PC-3 (cell line): ENCODE data around the gene POP4. TPM values are rescaled to one million over a fixed set of nuclear protein-coding genes. Genes with fewer than 3 reads are reported as not detected.

Source experiments
- ATAC-seq: fragments of 200-7000 bp; cut with Tn5 transposase; 2 replicates; pipeline ENCODE4 v1.9.1; 2020; ENCODE audit warnings: mild to moderate bottlenecking, moderate library complexity
- BruUV-seq: library from RNA; stranded (reverse); fragments of 400-500 nt; replicated peaks from 2 replicates; lab custom pipeline; 2021; lab: Mats Ljungman, UMichigan
- CTCF ChIA-PET: fragments of 300-600 bp; sonication (Branson Sonifier 250); formaldehyde crosslinking; loops from one replicate; lab custom pipeline; 2022; ENCODE audit warnings: antibody characterized with exemption; lab: Charles Lee
- POLR2A ChIA-PET: fragments of 300-600 bp; sonication (Branson Sonifier 250); formaldehyde crosslinking; loops from one replicate; lab custom pipeline; 2022; ENCODE audit warnings: antibody characterized with exemption; ENCODE audit not compliant: unreplicated experiment; lab: Charles Lee
- DNase-seq: peaks from one replicate; pipeline ENCODE4 v3.0.0-alpha.2; 2015
- H2AFZ ChIP-seq: fragments of 300-600 bp; sonication (generic); 2 replicates; pipeline ENCODE4 v1.6.0; 2016; ENCODE audit warnings: antibody characterized with exemption, low read length
- H3F3A ChIP-seq: fragments of 300-600 bp; sonication (generic); one replicate; pipeline ENCODE4 v1.6.0; 2017; ENCODE audit warnings: antibody characterized with exemption, low read length, control low read depth, mild to moderate bottlenecking; ENCODE audit not compliant: unreplicated experiment
- H3K27ac ChIP-seq: fragments of 300-600 bp; sonication (generic); 2 replicates; pipeline ENCODE4 v1.5.1; 2016; ENCODE audit warnings: mild to moderate bottlenecking, low read length
- H3K27me3 ChIP-seq: fragments of 300-600 bp; sonication (generic); 2 replicates; pipeline ENCODE4 v1.6.1; 2016; ENCODE audit warnings: low read length, mixed read lengths
- H3K36me3 ChIP-seq: fragments of 300-600 bp; sonication (generic); 2 replicates; pipeline ENCODE4 v1.6.1; 2016; ENCODE audit warnings: low read depth, mixed run types, low read length, mixed read lengths
- H3K4me1 ChIP-seq: fragments of 300-600 bp; sonication (generic); 2 replicates; pipeline ENCODE4 v1.5.1; 2016; ENCODE audit warnings: low read length; ENCODE audit not compliant: insufficient read depth
- H3K4me2 ChIP-seq: fragments of 300-600 bp; sonication (generic); 2 replicates; pipeline ENCODE4 v1.6.0; 2016; ENCODE audit warnings: low read length
- H3K4me3 ChIP-seq: fragments of 300-600 bp; sonication (generic); 2 replicates; pipeline ENCODE4 v1.5.1; 2016; ENCODE audit warnings: mild to moderate bottlenecking, low read length, mixed read lengths
- H3K79me2 ChIP-seq: fragments of 300-600 bp; sonication (generic); 2 replicates; pipeline ENCODE4 v1.6.1; 2017; ENCODE audit warnings: low read length, mixed read lengths
- H3K9ac ChIP-seq: fragments of 300-600 bp; sonication (generic); 2 replicates; pipeline ENCODE4 v1.6.0; 2016; ENCODE audit warnings: mild to moderate bottlenecking, low read length
- H3K9me2 ChIP-seq: fragments of 300-600 bp; sonication (generic); replicated peaks from 2 replicates; pipeline ENCODE4 v1.6.1; 2016; ENCODE audit warnings: mixed run types, low read length, mixed read lengths
- H3K9me3 ChIP-seq: fragments of 300-600 bp; sonication (generic); 2 replicates; pipeline ENCODE4 v1.6.1; 2016; ENCODE audit warnings: low read length, mixed read lengths
- H4K20me1 ChIP-seq: fragments of 300-600 bp; sonication (generic); 2 replicates; pipeline ENCODE4 v1.6.1; 2016; ENCODE audit warnings: low read length, mixed read lengths
- EZH2 ChIP-seq: fragments of 300-600 bp; sonication (generic); IDR thresholded peaks from one replicate; pipeline ENCODE4 v1.6.1; 2017; ENCODE audit warnings: antibody characterized with exemption, mild to moderate bottlenecking, low read length; ENCODE audit not compliant: unreplicated experiment
- EZH2phosphoT487 ChIP-seq: fragments of 300-600 bp; sonication (generic); IDR thresholded peaks from 2 replicates; pipeline ENCODE4 v1.6.1; 2018; ENCODE audit warnings: mild to moderate bottlenecking, antibody characterized with exemption, low read length, borderline replicate concordance
- intact Hi-C: fragments of 100-400 bp; cut with micrococcal nuclease; formaldehyde crosslinking; loops from 2 replicates; pipeline ENCODE4 v1.9.0; 2023
- total RNA-seq: library from RNA; depleted of rRNA; stranded (reverse); fragments of >200 nt; gene quantifications from 2 replicates; pipeline ENCODE4 v1.2.3, GENCODE V29; 2014
- TF ChIP-seq, protein P1 (sequence below): fragments of 300-600 bp; sonication (generic); conservative IDR thresholded peaks from 2 replicates; pipeline ENCODE4 v1.5.1; 2017; ENCODE audit warnings: antibody characterized with exemption, low read depth, mild to moderate bottlenecking, low read length

Gene POP4
- total RNA-seq, 1 experiment from 2014 or later: 115 TPM

DNA sequence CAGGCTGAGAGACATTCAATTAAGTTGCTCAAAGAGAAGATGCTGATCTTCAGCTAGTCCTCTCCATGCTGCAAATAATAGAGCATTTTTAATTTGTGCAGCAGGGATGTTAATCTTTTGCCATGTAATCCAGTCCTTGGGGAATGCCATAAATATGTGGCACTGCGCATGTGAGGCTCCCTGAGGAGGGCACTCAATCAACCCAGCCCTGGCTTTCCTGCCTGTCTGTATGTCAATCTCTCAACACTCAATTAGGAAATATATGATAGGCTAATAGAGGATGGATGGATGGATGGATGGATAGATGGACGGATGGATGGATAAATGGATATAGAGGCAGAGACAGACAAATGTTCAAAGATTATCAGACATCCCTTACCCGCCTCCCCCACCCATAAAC, 31.6 kb upstream of the POP4 start:
- Histone ChIP-seq H3K4me2 (no peak overlapping the region), H3K9me3 (no peaks in the 10 kb centered on the region), H3K9ac (no peak overlapping the region), H3F3A (no peaks in the 10 kb centered on the region), H3K9me2 (no peaks in the 10 kb centered on the region), H3K79me2 (no peaks in the 10 kb centered on the region), H4K20me1 (no peaks in the 10 kb centered on the region), H2AFZ (no peak overlapping the region), H3K36me3 (no peaks in the 10 kb centered on the region), H3K4me1 (no peaks in the 10 kb centered on the region), H3K4me3 (no peak overlapping the region), H3K27ac (no peak overlapping the region), H3K27me3 (peaks cover 55% of the 10 kb centered on the region)
- ATAC-seq: no peak
- POLR2A ChIA-PET: no interaction called here
- CTCF ChIA-PET: no interaction called here
- intact Hi-C loops: no loop called here
- DNase-seq: no peak
- BruUV-seq: no TSS peak
- TF ChIP-seq, protein P1, sequence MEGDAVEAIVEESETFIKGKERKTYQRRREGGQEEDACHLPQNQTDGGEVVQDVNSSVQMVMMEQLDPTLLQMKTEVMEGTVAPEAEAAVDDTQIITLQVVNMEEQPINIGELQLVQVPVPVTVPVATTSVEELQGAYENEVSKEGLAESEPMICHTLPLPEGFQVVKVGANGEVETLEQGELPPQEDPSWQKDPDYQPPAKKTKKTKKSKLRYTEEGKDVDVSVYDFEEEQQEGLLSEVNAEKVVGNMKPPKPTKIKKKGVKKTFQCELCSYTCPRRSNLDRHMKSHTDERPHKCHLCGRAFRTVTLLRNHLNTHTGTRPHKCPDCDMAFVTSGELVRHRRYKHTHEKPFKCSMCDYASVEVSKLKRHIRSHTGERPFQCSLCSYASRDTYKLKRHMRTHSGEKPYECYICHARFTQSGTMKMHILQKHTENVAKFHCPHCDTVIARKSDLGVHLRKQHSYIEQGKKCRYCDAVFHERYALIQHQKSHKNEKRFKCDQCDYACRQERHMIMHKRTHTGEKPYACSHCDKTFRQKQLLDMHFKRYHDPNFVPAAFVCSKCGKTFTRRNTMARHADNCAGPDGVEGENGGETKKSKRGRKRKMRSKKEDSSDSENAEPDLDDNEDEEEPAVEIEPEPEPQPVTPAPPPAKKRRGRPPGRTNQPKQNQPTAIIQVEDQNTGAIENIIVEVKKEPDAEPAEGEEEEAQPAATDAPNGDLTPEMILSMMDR: no peak
- no peak for TF ChIP-seq EZH2
- TF ChIP-seq EZH2phosphoT487: no peak

DNA sequence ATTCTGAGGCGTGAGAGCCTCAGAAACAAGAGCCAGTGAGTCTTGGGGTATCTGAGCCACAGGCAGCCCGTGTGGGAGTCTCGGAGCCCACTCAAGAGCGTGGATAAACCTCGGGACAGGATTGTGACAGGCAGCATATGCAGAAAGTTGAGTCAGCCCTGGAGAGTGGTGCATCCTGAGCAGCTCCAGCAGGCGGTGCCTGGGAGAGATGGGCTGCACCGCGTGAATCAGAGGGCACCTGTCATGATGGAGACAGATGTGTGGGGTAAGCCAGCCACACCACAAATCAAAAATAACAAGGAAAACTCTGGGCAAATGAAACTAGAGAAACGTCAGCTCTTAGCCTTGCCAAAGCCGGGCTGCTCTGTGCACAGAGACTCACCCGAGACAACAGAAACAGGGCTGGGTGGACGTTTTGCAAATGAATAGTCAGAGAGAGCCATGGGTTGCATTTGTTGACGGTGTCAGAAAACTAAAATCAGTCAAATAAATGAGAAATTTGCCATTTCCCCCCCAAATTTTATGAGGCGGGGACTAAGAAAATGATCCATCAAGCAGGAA, 30.0 kb upstream of the POP4 start:
- Histone ChIP-seq H3K9ac (no peak overlapping the region), H3K79me2 (no peaks in the 10 kb centered on the region), H3K27me3 (peaks cover 53% of the 10 kb centered on the region), H3K9me3 (no peaks in the 10 kb centered on the region), H2AFZ (no peak overlapping the region), H3K36me3 (no peaks in the 10 kb centered on the region), H3F3A (no peaks in the 10 kb centered on the region), H3K9me2 (no peaks in the 10 kb centered on the region), H3K27ac (no peak overlapping the region), H4K20me1 (no peaks in the 10 kb centered on the region), H3K4me3 (no peak overlapping the region), H3K4me1 (no peaks in the 10 kb centered on the region), H3K4me2 (no peak overlapping the region)
- ChIA-PET CTCF (no interaction called here), POLR2A (no interaction called here)
- TF ChIP-seq, protein P1: no peak
- TF ChIP-seq EZH2phosphoT487: no peak
- TF ChIP-seq EZH2: no peak
- no peak for DNase-seq
- intact Hi-C loops: no loop called here
- no peak for ATAC-seq
- BruUV-seq: no TSS peak

DNA sequence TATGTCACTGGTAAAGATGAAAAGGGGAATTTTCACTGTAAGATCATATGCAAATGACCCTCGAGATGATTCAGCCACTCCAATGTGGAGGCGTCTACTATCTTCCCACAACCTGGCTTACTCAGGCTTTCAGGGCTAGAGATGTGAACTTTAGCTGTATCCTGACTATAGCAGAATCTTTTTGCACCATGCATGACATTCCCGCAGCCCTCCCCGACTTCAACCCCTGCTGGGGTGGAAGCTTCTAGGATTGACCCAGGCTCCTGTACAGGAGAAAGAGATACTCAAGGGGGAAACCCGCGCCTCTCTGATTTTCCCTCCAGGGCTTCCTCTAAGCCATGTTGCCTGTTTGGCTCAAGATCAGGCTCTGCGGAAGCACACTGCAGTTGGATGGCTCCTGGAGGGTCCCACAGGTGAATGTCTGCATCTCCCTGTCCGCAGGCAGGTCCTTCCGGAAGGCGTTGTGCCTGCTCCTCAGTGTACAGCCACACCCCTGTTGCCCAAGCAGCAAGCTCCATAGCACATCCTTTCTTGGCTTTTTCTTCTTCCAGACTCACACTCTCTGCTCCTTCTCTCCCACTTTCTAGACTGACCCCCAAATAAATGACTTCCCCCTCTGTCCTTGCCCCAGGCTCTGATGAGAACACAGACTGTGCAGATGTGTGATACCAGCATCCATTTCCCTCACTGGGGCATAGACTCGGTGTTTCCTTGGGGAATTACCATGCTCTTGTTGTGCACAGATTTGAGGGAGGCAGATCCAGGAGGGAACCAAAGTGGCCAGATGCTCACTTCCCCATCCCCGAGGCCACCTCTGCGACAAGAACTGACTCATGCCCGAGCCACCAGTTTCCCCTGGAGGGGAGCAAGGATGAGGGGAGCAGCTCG, 29.1 kb upstream of the POP4 start:
- ATAC-seq (no peak), DNase-seq (no peak)
- no peaks in the 10 kb centered on the region for H3K36me3 ChIP-seq
- H3F3A ChIP-seq: no peaks in the 10 kb centered on the region
- H3K27me3 ChIP-seq: peaks cover 53% of the 10 kb centered on the region
- CTCF ChIA-PET: no interaction called here
- no peak overlapping the region for H3K9ac ChIP-seq
- no peak overlapping the region for H3K4me2 ChIP-seq
- POLR2A ChIA-PET: no interaction called here
- H3K9me2 ChIP-seq: no peaks in the 10 kb centered on the region
- no peaks in the 10 kb centered on the region for H4K20me1 ChIP-seq
- TF ChIP-seq EZH2 (no peak), EZH2phosphoT487 (no peak)
- TF ChIP-seq, protein P1: no peak
- H3K27ac ChIP-seq: no peak overlapping the region
- BruUV-seq: no TSS peak
- no peaks in the 10 kb centered on the region for H3K4me1 ChIP-seq
- H3K4me3 ChIP-seq: no peak overlapping the region
- no peaks in the 10 kb centered on the region for H3K79me2 ChIP-seq
- H2AFZ ChIP-seq: no peak overlapping the region
- intact Hi-C loops: no loop called here
- H3K9me3 ChIP-seq: no peaks in the 10 kb centered on the region
